ENCODE data around the gene TRAT1.

GRCh38 chr3:108894981-108895380 is 72.4 kb downstream of the TRAT1 start:
- TF ChIP-seq EZH2 (IDR thresholded peaks at IDR 0.05; ENCODE audit: borderline replicate concordance, low read depth, low read length, severe bottlenecking) (no peak), POLR2AphosphoS5 (IDR thresholded peaks at IDR 0.05; ENCODE audit: insufficient read depth, low read depth, low read length) (no peak), POLR2A (IDR thresholded peaks at IDR 0.05; ENCODE audit: low read depth, low read length) (no peak), JUN (IDR thresholded peaks at IDR 0.05; ENCODE audit: borderline replicate concordance, insufficient read depth, insufficient read length, low read depth) (no peak), MYC (IDR thresholded peaks at IDR 0.05; ENCODE audit: low read depth, low read length) (no peak), GATA2 (IDR thresholded peaks at IDR 0.05; ENCODE audit: insufficient read depth, insufficient read length, low read depth, low read length) (no peak)
- TF ChIP-seq, protein P1, sequence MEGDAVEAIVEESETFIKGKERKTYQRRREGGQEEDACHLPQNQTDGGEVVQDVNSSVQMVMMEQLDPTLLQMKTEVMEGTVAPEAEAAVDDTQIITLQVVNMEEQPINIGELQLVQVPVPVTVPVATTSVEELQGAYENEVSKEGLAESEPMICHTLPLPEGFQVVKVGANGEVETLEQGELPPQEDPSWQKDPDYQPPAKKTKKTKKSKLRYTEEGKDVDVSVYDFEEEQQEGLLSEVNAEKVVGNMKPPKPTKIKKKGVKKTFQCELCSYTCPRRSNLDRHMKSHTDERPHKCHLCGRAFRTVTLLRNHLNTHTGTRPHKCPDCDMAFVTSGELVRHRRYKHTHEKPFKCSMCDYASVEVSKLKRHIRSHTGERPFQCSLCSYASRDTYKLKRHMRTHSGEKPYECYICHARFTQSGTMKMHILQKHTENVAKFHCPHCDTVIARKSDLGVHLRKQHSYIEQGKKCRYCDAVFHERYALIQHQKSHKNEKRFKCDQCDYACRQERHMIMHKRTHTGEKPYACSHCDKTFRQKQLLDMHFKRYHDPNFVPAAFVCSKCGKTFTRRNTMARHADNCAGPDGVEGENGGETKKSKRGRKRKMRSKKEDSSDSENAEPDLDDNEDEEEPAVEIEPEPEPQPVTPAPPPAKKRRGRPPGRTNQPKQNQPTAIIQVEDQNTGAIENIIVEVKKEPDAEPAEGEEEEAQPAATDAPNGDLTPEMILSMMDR (IDR thresholded peaks at IDR 0.05; ENCODE audit: extremely low read depth in 1 of 2, insufficient read depth in 1 of 2, low read depth in 1 of 2, low read length in 2 of 2), result no peak

All from endothelial cell of umbilical vein (primary cell).